CD8-positive, alpha-beta memory T cell (primary cell): ENCODE results near the gene HLCS. TPM values are rescaled to one million over a fixed set of nuclear protein-coding genes. Genes with fewer than 3 reads are reported as not detected.

Experiments
- CTCF ChIA-PET: fragments of 350-600 bp; sonication (Branson Sonifier 250); formaldehyde crosslinking; loops from one replicate; lab custom pipeline; 2021; ENCODE audit warnings: antibody characterized with exemption; lab: Charles Lee
- POLR2A ChIA-PET: fragments of 350-600 bp; sonication (Branson Sonifier 250); formaldehyde crosslinking; loops from one replicate; lab custom pipeline; 2021; ENCODE audit warnings: antibody characterized with exemption; lab: Charles Lee
- DNase-seq, 5 donors: peaks; one replicate each; pipeline versions ENCODE4 v3.0.0 to v3.0.0-alpha.2; 2020 to 2022; ENCODE audit warnings: mixed read lengths in 1 of 5
- H3K27ac ChIP-seq: one replicate; pipeline ENCODE4 v1.7.0; 2013; ENCODE audit warnings: low read depth, mild to moderate bottlenecking, low read length, moderate library complexity
- H3K27me3 ChIP-seq: 2 replicates; pipeline ENCODE4 v1.7.0; 2013; ENCODE audit warnings: low read length, mild to moderate bottlenecking; ENCODE audit not compliant: insufficient read depth, poor library complexity, severe bottlenecking
- H3K36me3 ChIP-seq: 2 replicates; pipeline ENCODE4 v1.7.0; 2013; ENCODE audit warnings: mild to moderate bottlenecking, low read length, moderate library complexity; ENCODE audit not compliant: insufficient read depth
- H3K4me1 ChIP-seq: 2 replicates; pipeline ENCODE4 v1.7.0; 2013; ENCODE audit warnings: mild to moderate bottlenecking, low read length, moderate library complexity; ENCODE audit not compliant: insufficient read depth
- H3K4me3 ChIP-seq: 2 replicates; pipeline ENCODE4 v1.7.0; 2013; ENCODE audit warnings: mild to moderate bottlenecking, low read length
- H3K9me3 ChIP-seq: 2 replicates; pipeline ENCODE4 v1.7.0; 2013; ENCODE audit warnings: mild to moderate bottlenecking, low read length
- H3K27ac Mint-ChIP-seq, 8 donors: one replicate each; pipeline ENCODE4 v1.8.0; 2020 to 2021; ENCODE audit warnings: mixed read lengths in 8 of 8, mild to moderate bottlenecking in 6 of 8, inconsistent platforms in 3 of 8, moderate library complexity in 3 of 8
- H3K27me3 Mint-ChIP-seq, 2 donors: one replicate each; pipeline ENCODE4 v1.8.0; 2020 to 2021; ENCODE audit warnings: mixed read lengths in 2 of 2, mild to moderate bottlenecking in 1 of 2, moderate library complexity in 1 of 2
- H3K36me3 Mint-ChIP-seq, 3 donors: one replicate each; pipeline ENCODE4 v1.8.0; 2020 to 2021; ENCODE audit warnings: mixed read lengths in 3 of 3, inconsistent platforms in 1 of 3, mild to moderate bottlenecking in 1 of 3
- H3K4me1 Mint-ChIP-seq, 3 donors: one replicate each; pipeline ENCODE4 v1.8.0; 2020 to 2021; ENCODE audit warnings: mixed read lengths in 3 of 3, inconsistent platforms in 1 of 3, mild to moderate bottlenecking in 1 of 3
- H3K4me3 Mint-ChIP-seq, 7 donors: one replicate each; pipeline ENCODE4 v1.8.0; 2020 to 2021; ENCODE audit warnings: mixed read lengths in 7 of 7, mild to moderate bottlenecking in 6 of 7, moderate library complexity in 4 of 7, inconsistent platforms in 2 of 7
- H3K9me3 Mint-ChIP-seq, 5 donors: one replicate each; pipeline ENCODE4 v1.8.0; 2020 to 2022; ENCODE audit warnings: mixed read lengths in 5 of 5, mild to moderate bottlenecking in 3 of 5, moderate library complexity in 2 of 5, inconsistent platforms in 1 of 5
- polyA plus RNA-seq: library from polyadenylated mRNA; unstranded; fragments of 300-500 nt; fragmentation: Illumina TruSeq; gene quantifications from one replicate; pipeline ENCODE4 v1.2.3, GENCODE V29; 2021
- total RNA-seq, 2 experiments: library from RNA; stranded (reverse); gene quantifications; one replicate each; pipeline ENCODE4 v1.2.3, GENCODE V29; 2021

HLCS gene
- total and polyA plus RNA-seq, 3 experiments from 2014 or later: 12.7 to 14.7 (median 13.4) TPM

DNA sequence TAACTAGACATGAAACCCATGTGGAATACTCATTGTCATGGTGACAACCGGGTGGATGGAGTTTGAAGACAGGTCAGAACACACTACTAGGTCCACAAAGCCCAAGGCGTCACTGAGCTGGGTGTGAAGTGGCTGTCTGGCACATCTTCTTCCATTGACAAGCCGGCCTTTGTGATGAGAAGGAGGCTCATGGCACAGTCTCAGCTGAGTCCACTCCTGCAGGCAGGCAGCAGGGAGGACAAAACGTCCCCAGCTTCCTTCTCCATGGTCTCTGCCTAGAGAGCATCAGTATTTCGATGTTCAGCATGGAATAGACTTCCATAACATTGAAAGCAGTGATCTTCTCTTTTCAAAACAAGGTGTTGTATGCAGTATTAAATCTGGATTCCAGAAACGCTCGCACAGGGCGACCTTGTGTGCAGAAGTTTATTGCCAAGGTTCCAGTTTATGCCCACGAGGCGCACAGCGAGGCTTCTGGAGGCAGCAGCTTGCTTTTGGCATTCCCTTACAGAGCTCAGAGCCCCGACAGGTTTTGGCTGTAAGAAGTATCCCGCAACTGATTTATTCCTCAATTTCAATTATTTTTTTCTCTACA lies 163.3 kb downstream of the HLCS start:
- DNase-seq: no peak
- POLR2A ChIA-PET: no interaction called here
- Mint-ChIP-seq H3K36me3 (peaks cover 17 to 70% (median 32%) of the 10 kb centered on the region in 3 donors), H3K4me1 (no peaks in the 10 kb centered on the region), H3K27me3 (no peaks in the 10 kb centered on the region), H3K9me3 (peaks cover 14 to 27% (median 22%) of the 10 kb centered on the region in 5 donors), H3K4me3 (no peak overlapping the region), H3K27ac (no peak overlapping the region)
- no peaks in the 10 kb centered on the region for H3K4me1 ChIP-seq
- H3K27me3 ChIP-seq: no peaks in the 10 kb centered on the region
- no peak overlapping the region for H3K4me3 ChIP-seq
- H3K36me3 ChIP-seq: no peaks in the 10 kb centered on the region
- CTCF ChIA-PET: no interaction called here
- H3K27ac ChIP-seq: no peak overlapping the region
- H3K9me3 ChIP-seq: no peaks in the 10 kb centered on the region

DNA sequence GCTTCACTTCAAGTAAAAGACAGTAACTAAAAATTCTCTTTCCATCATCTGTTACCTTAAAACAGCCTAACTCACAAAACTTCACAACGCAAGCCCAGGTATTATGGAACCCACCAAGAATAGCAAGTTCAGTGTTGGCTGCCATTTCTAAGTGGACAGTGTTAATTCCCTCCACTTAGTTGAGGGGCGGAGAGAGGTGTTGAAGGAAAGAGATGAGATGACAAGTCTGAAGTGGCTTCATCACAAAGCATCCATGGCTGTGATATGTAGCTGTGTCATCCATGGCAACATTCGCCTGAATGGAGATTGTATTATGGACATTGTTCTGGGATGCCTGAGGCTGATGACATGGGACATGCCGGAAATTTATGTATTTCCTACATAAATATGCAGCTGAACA lies 165.7 kb downstream of the HLCS start:
- peaks cover 18 to 76% (median 34%) of the 10 kb centered on the region in 3 donors for H3K36me3 Mint-ChIP-seq
- no peaks in the 10 kb centered on the region for H3K4me1 ChIP-seq
- H3K4me1 Mint-ChIP-seq: no peaks in the 10 kb centered on the region
- no peak overlapping the region for H3K27ac Mint-ChIP-seq
- ChIA-PET CTCF (no interaction called here), POLR2A (no interaction called here)
- no peaks in the 10 kb centered on the region for H3K9me3 ChIP-seq
- H3K27me3 ChIP-seq: no peaks in the 10 kb centered on the region
- no peak overlapping the region for H3K4me3 ChIP-seq
- peaks cover 24 to 45% (median 42%) of the 10 kb centered on the region in 5 donors for H3K9me3 Mint-ChIP-seq
- no peak overlapping the region for H3K27ac ChIP-seq
- H3K4me3 Mint-ChIP-seq: no peak overlapping the region
- no peak for DNase-seq
- no peaks in the 10 kb centered on the region for H3K27me3 Mint-ChIP-seq
- H3K36me3 ChIP-seq: no peaks in the 10 kb centered on the region

DNA sequence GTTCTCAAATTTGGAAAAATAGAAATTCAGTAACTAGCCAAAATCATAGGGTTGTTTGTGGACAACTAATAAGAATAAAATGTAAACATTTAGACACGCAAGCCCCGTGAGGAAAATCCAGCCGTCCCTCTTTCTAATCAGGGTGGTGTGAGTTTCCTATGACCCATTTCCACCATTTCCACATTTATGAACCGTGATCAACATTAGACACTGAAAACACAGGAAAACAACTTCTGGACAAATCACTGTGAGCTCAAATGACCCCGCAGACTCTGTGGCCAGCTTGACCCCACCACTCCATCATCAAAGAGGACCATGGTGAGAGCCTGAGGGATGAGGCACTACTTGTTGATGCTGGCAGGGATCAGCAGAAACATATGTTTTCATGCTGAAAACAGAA lies 166.6 kb downstream of the HLCS start:
- no peaks in the 10 kb centered on the region for H3K27me3 Mint-ChIP-seq
- peaks cover 0 to under 1% (median 0%) of the 10 kb centered on the region in 3 donors for H3K4me1 Mint-ChIP-seq
- no peak overlapping the region for H3K27ac Mint-ChIP-seq
- Histone ChIP-seq H3K36me3 (no peaks in the 10 kb centered on the region), H3K9me3 (no peaks in the 10 kb centered on the region), H3K27me3 (no peaks in the 10 kb centered on the region), H3K4me1 (no peaks in the 10 kb centered on the region), H3K4me3 (no peak overlapping the region), H3K27ac (no peak overlapping the region)
- CTCF ChIA-PET: no interaction called here
- POLR2A ChIA-PET: no interaction called here
- no peak overlapping the region for H3K4me3 Mint-ChIP-seq
- H3K9me3 Mint-ChIP-seq: peaks cover 28 to 49% (median 43%) of the 10 kb centered on the region in 5 donors
- peaks cover 18 to 81% (median 36%) of the 10 kb centered on the region in 3 donors for H3K36me3 Mint-ChIP-seq
- no peak for DNase-seq

DNA sequence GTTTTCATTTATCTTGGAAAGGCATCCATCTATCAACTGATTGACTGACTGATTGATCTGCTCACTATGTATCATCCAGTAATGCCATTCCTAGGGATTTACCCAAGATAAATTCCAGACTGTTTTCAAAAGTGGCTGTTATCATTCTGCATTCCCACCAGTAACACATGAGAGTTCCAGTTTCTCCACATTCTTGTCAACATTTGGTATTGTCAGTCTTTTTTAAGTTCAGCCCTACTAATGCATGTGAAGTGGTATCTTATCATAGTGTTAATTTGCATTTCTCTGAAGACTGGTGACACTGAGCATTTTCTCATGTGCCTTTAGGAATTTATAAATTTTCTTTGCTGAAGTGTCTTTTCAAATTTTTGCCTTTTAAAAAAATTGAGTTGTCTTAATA lies 168.0 kb downstream of the HLCS start:
- Histone ChIP-seq H3K27ac (no peak overlapping the region), H3K36me3 (no peaks in the 10 kb centered on the region), H3K4me1 (no peaks in the 10 kb centered on the region), H3K9me3 (no peaks in the 10 kb centered on the region), H3K27me3 (no peaks in the 10 kb centered on the region), H3K4me3 (no peak overlapping the region)
- no peak overlapping the region for H3K4me3 Mint-ChIP-seq
- H3K9me3 Mint-ChIP-seq: peaks cover 28 to 54% (median 50%) of the 10 kb centered on the region in 5 donors
- ChIA-PET CTCF (no interaction called here), POLR2A (no interaction called here)
- H3K36me3 Mint-ChIP-seq: peaks cover 15 to 79% (median 38%) of the 10 kb centered on the region in 3 donors
- no peak overlapping the region for H3K27ac Mint-ChIP-seq
- no peaks in the 10 kb centered on the region for H3K27me3 Mint-ChIP-seq
- peaks cover 0 to 1% (median 0%) of the 10 kb centered on the region in 3 donors for H3K4me1 Mint-ChIP-seq
- DNase-seq: no peak

DNA sequence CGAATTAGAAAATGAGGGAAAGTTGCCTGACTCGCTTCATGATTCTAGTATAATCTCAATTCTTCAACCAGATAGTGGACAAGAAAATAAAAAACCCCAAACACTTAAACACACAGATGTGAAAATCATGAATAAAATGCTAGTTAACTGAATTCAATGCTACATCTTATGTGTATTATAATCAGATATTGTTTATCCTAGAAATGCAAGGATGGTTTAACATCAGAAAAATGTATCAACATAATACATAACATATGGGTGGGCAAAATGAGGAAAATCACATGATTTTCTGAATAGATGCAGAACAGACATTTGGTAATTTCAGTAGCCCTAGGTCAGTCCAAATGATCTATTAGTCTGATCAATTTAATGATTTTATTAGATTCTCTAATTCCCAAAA lies 170.4 kb downstream of the HLCS start:
- Histone ChIP-seq H3K4me3 (no peak overlapping the region), H3K27me3 (no peaks in the 10 kb centered on the region), H3K9me3 (no peaks in the 10 kb centered on the region), H3K27ac (no peak overlapping the region), H3K4me1 (no peaks in the 10 kb centered on the region), H3K36me3 (no peaks in the 10 kb centered on the region)
- POLR2A ChIA-PET: no interaction called here
- no peak overlapping the region for H3K27ac Mint-ChIP-seq
- CTCF ChIA-PET: no interaction called here
- H3K27me3 Mint-ChIP-seq: no peaks in the 10 kb centered on the region
- H3K9me3 Mint-ChIP-seq: peaks cover 28 to 51% (median 46%) of the 10 kb centered on the region in 5 donors
- no peak overlapping the region for H3K4me3 Mint-ChIP-seq
- H3K4me1 Mint-ChIP-seq: peaks cover 0 to 1% (median 0%) of the 10 kb centered on the region in 3 donors
- no peak for DNase-seq
- peaks cover 18 to 61% (median 28%) of the 10 kb centered on the region in 3 donors for H3K36me3 Mint-ChIP-seq

DNA sequence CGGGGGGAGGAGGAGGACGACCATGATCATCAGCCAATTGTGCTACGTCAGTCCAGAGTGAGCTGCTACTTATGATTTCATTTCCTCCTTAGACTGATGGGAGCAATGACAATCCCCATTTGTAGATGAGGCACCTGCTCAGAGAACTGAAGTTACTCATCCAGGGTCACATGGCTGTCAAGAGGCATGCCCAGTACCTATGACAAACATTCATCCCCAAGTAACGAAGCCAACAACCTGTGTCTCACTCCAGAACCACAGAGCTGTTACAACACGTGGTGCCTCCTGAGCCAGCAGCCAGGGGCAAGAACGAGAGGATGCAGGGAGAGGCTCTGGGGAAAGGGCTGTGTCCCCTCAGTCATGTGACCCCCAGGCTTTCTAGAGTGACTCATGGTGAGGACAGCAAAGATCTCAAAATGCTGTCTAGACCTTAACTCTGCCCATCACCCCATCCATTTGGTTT lies 173.9 kb downstream of the HLCS start:
- peaks cover 12 to 51% (median 25%) of the 10 kb centered on the region in 3 donors for H3K36me3 Mint-ChIP-seq
- DNase-seq: no peak

DNA sequence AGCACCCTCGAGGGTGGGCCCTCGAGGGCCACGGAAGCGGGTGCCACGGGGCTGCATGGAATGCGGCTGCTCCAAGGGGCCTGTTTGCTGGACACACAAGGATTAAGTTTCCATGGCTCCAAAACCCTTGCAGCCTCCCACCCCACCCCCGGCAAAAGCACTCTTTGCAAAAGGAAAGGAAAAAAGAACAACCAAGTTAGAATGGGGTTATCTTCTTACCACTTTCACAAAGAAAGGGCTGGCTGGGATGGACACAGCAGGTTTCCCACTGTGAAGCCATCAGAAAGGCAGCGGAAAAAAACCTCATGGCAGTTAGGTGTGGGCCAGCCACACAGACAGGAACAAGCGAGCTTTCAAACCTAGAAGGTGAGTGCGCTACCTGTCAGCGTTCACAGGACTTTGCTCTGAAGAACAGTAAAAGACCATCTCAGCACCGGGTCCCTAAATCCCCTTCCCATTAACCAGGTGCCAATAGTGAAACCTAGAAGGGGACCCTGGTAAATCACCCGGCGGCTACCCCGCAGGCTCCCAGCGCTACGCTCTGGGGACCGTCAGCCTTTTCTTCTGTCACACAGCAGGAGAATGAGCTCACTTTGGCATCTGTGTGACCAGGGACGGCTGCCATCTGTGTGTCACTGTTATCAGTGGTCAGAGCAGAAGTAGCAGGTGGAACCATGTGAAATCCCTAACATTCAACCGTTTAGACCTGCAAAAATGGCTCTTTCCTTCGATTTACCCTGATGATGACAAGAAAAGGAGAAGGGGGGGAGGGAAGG lies 174.6 kb downstream of the HLCS start:
- no peak overlapping the region for H3K4me3 Mint-ChIP-seq
- ChIA-PET CTCF (no interaction called here), POLR2A (no interaction called here)
- Histone ChIP-seq H3K9me3 (no peaks in the 10 kb centered on the region), H3K4me3 (no peak overlapping the region), H3K36me3 (no peaks in the 10 kb centered on the region), H3K27ac (no peak overlapping the region), H3K27me3 (no peaks in the 10 kb centered on the region), H3K4me1 (no peaks in the 10 kb centered on the region)
- H3K27ac Mint-ChIP-seq: no peak overlapping the region
- DNase-seq: no peak
- peaks cover 8 to 17% (median 16%) of the 10 kb centered on the region in 5 donors for H3K9me3 Mint-ChIP-seq
- H3K27me3 Mint-ChIP-seq: no peaks in the 10 kb centered on the region
- H3K4me1 Mint-ChIP-seq: peaks cover 0 to 1% (median 0%) of the 10 kb centered on the region in 3 donors
- H3K36me3 Mint-ChIP-seq: peaks cover 11 to 50% (median 23%) of the 10 kb centered on the region in 3 donors

More for the DNA sequence above, 173.9 kb downstream of the HLCS start:
- Histone ChIP-seq H3K27me3 (no peaks in the 10 kb centered on the region), H3K9me3 (no peaks in the 10 kb centered on the region), H3K36me3 (no peaks in the 10 kb centered on the region), H3K4me1 (no peaks in the 10 kb centered on the region), H3K4me3 (no peak overlapping the region), H3K27ac (no peak overlapping the region)
- Mint-ChIP-seq H3K27ac (no peak overlapping the region), H3K4me1 (peaks cover 0 to 1% (median 0%) of the 10 kb centered on the region in 3 donors), H3K27me3 (no peaks in the 10 kb centered on the region), H3K9me3 (peaks cover 12 to 22% (median 20%) of the 10 kb centered on the region in 5 donors), H3K4me3 (no peak overlapping the region)
- CTCF ChIA-PET: no interaction called here
- POLR2A ChIA-PET: no interaction called here

DNA sequence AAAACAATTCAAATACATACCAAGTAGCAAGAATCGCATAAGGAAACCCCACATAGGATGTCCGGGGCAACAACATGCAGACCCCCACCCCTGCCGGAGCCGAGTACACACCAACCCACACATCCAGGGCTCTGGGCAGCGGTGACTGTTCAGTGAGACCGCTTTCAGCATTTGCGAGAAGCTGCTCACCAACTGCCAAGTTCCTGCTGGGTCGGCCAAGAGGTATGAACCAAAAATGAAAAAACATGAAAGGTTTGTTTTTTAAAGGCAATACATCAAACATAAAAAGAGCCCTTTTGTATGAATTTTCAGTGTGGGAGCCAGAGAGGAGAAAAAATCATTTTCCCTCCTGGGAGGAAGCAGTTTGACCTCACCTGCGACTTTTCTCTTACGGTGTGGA lies 175.3 kb downstream of the HLCS start:
- H3K27me3 Mint-ChIP-seq: no peaks in the 10 kb centered on the region

More for the DNA sequence above, 175.3 kb downstream of the HLCS start:
- no peaks in the 10 kb centered on the region for H3K9me3 ChIP-seq
- Mint-ChIP-seq H3K36me3 (peaks cover 13 to 45% (median 24%) of the 10 kb centered on the region in 3 donors), H3K4me1 (peaks cover 0 to 1% (median 0%) of the 10 kb centered on the region in 3 donors), H3K4me3 (no peak overlapping the region), H3K27ac (no peak overlapping the region), H3K9me3 (peaks cover 3 to 12% (median 9%) of the 10 kb centered on the region in 5 donors)
- H3K36me3 ChIP-seq: no peaks in the 10 kb centered on the region
- no peak for DNase-seq
- no peak overlapping the region for H3K4me3 ChIP-seq
- ChIA-PET POLR2A (no interaction called here), CTCF (no interaction called here)
- no peaks in the 10 kb centered on the region for H3K4me1 ChIP-seq
- H3K27me3 ChIP-seq: no peaks in the 10 kb centered on the region
- no peak overlapping the region for H3K27ac ChIP-seq
